ENCODE measurements around the gene HBD. TPM values are rescaled to one million over a fixed set of nuclear protein-coding genes. Genes with fewer than 3 reads are reported as not detected.

Gene HBD
- total and polyA plus RNA-seq, 2 donors = 1.1 to 1.3 TPM

GRCh38 chr11:5239046-5239445 lies 4.8 kb upstream of the HBD start:
- Histone ChIP-seq H3K27ac (ENCODE audit: low read depth in 1 of 2, low read length in 1 of 2) (no peak overlapping the region), H3K4me1 (ENCODE audit: control insufficient read depth in 2 of 2, insufficient read depth in 2 of 2, low read length in 2 of 2) (peaks cover 0 to 4% of the 10 kb centered on the region in 2 donors), H3K9me3 (ENCODE audit: control insufficient read depth in 2 of 2, insufficient read depth in 1 of 2, low read length in 1 of 2) (no peaks in the 10 kb centered on the region), H3K4me3 (ENCODE audit: low read length in 2 of 2) (no peak overlapping the region), H3K27me3 (ENCODE audit: control insufficient read depth in 2 of 2, insufficient read depth in 1 of 2, low read length in 1 of 2) (no peaks in the 10 kb centered on the region), H3K36me3 (ENCODE audit: control insufficient read depth in 2 of 2, insufficient read depth in 2 of 2, low read length in 1 of 2) (no peaks in the 10 kb centered on the region)
- DNase-seq (ENCODE audit: low read depth in 6 of 9, low spot score in 9 of 9) = no peak

GRCh38 chr11:5238486-5238885 lies 4.2 kb upstream of the HBD start:
- Histone ChIP-seq H3K27me3 (ENCODE audit: control insufficient read depth in 2 of 2, insufficient read depth in 1 of 2, low read length in 1 of 2) (no peaks in the 10 kb centered on the region), H3K36me3 (ENCODE audit: control insufficient read depth in 2 of 2, insufficient read depth in 2 of 2, low read length in 1 of 2) (no peaks in the 10 kb centered on the region), H3K4me1 (ENCODE audit: control insufficient read depth in 2 of 2, insufficient read depth in 2 of 2, low read length in 2 of 2) (peaks cover 0 to 7% of the 10 kb centered on the region in 2 donors), H3K9me3 (ENCODE audit: control insufficient read depth in 2 of 2, insufficient read depth in 1 of 2, low read length in 1 of 2) (no peaks in the 10 kb centered on the region), H3K27ac (ENCODE audit: low read depth in 1 of 2, low read length in 1 of 2) (no peak overlapping the region), H3K4me3 (ENCODE audit: low read length in 2 of 2) (no peak overlapping the region)
- no peak for DNase-seq (ENCODE audit: low read depth in 6 of 9, low spot score in 9 of 9)
- 59% methylated on average over 2 of the region's 2 CpGs for WGBS

- Histone ChIP-seq H3K4me1 (ENCODE audit: control insufficient read depth in 2 of 2, insufficient read depth in 2 of 2, low read length in 2 of 2) (peaks cover 0 to 7% of the 10 kb centered on the region in 2 donors), H3K27ac (ENCODE audit: low read depth in 1 of 2, low read length in 1 of 2) (no peak overlapping the region), H3K27me3 (ENCODE audit: control insufficient read depth in 2 of 2, insufficient read depth in 1 of 2, low read length in 1 of 2) (no peaks in the 10 kb centered on the region), H3K36me3 (ENCODE audit: control insufficient read depth in 2 of 2, insufficient read depth in 2 of 2, low read length in 1 of 2) (no peaks in the 10 kb centered on the region), H3K9me3 (ENCODE audit: control insufficient read depth in 2 of 2, insufficient read depth in 1 of 2, low read length in 1 of 2) (no peaks in the 10 kb centered on the region), H3K4me3 (ENCODE audit: low read length in 2 of 2) (no peak overlapping the region)
- 80% methylated on average over 2 of the region's 2 CpGs for WGBS
- DNase-seq (ENCODE audit: low read depth in 6 of 9, low spot score in 9 of 9) = no peak
Measured at GRCh38 chr11:5237420-5237819, 3.1 kb upstream of the HBD start.

GRCh38 chr11:5235364-5236095 lies 1.2 kb upstream of the HBD start:
- Histone ChIP-seq H3K36me3 (ENCODE audit: control insufficient read depth in 2 of 2, insufficient read depth in 2 of 2, low read length in 1 of 2) (no peaks in the 10 kb centered on the region), H3K27me3 (ENCODE audit: control insufficient read depth in 2 of 2, insufficient read depth in 1 of 2, low read length in 1 of 2) (no peaks in the 10 kb centered on the region), H3K9me3 (ENCODE audit: control insufficient read depth in 2 of 2, insufficient read depth in 1 of 2, low read length in 1 of 2) (no peaks in the 10 kb centered on the region), H3K4me1 (ENCODE audit: control insufficient read depth in 2 of 2, insufficient read depth in 2 of 2, low read length in 2 of 2) (peaks cover 0 to 7% of the 10 kb centered on the region in 2 donors), H3K4me3 (ENCODE audit: low read length in 2 of 2) (no peak overlapping the region), H3K27ac (ENCODE audit: low read depth in 1 of 2, low read length in 1 of 2) (no peak overlapping the region)
- no peak for DNase-seq (ENCODE audit: low read depth in 6 of 9, low spot score in 9 of 9)
- 96% methylated on average over 5 of the region's 5 CpGs for WGBS

GRCh38 chr11:5233307-5233706 lies 976 bp downstream of the HBD start:
- DNase-seq (ENCODE audit: low read depth in 6 of 9, low spot score in 9 of 9) = no peak
- H3K4me1 ChIP-seq (ENCODE audit: control insufficient read depth in 2 of 2, insufficient read depth in 2 of 2, low read length in 2 of 2) = peaks cover 0 to 7% of the 10 kb centered on the region in 2 donors
- no peaks in the 10 kb centered on the region for H3K9me3 ChIP-seq (ENCODE audit: control insufficient read depth in 2 of 2, insufficient read depth in 1 of 2, low read length in 1 of 2)
- H3K4me3 ChIP-seq (ENCODE audit: low read length in 2 of 2) = no peak overlapping the region
- no peak overlapping the region for H3K27ac ChIP-seq (ENCODE audit: low read depth in 1 of 2, low read length in 1 of 2)
- WGBS = 96% methylated on average over 1 of the region's 1 CpG
- no peaks in the 10 kb centered on the region for H3K36me3 ChIP-seq (ENCODE audit: control insufficient read depth in 2 of 2, insufficient read depth in 2 of 2, low read length in 1 of 2)
- no peaks in the 10 kb centered on the region for H3K27me3 ChIP-seq (ENCODE audit: control insufficient read depth in 2 of 2, insufficient read depth in 1 of 2, low read length in 1 of 2)

- Histone ChIP-seq H3K27me3 (ENCODE audit: control insufficient read depth in 2 of 2, insufficient read depth in 1 of 2, low read length in 1 of 2) (no peaks in the 10 kb centered on the region), H3K4me1 (ENCODE audit: control insufficient read depth in 2 of 2, insufficient read depth in 2 of 2, low read length in 2 of 2) (peaks cover 0 to 7% of the 10 kb centered on the region in 2 donors), H3K4me3 (ENCODE audit: low read length in 2 of 2) (no peak overlapping the region), H3K9me3 (ENCODE audit: control insufficient read depth in 2 of 2, insufficient read depth in 1 of 2, low read length in 1 of 2) (no peaks in the 10 kb centered on the region), H3K36me3 (ENCODE audit: control insufficient read depth in 2 of 2, insufficient read depth in 2 of 2, low read length in 1 of 2) (no peaks in the 10 kb centered on the region), H3K27ac (ENCODE audit: low read depth in 1 of 2, low read length in 1 of 2) (no peak overlapping the region)
- WGBS = 100% methylated on average over 2 of the region's 2 CpGs
- no peak for DNase-seq (ENCODE audit: low read depth in 6 of 9, low spot score in 9 of 9)
Measured at GRCh38 chr11:5232821-5233220, 1.5 kb downstream of the HBD start.

GRCh38 chr11:5232176-5232575 lies 2.1 kb downstream of the HBD start:
- H3K4me1 ChIP-seq (ENCODE audit: control insufficient read depth in 2 of 2, insufficient read depth in 2 of 2, low read length in 2 of 2) = peaks cover 0 to 7% of the 10 kb centered on the region in 2 donors
- H3K36me3 ChIP-seq (ENCODE audit: control insufficient read depth in 2 of 2, insufficient read depth in 2 of 2, low read length in 1 of 2) = no peaks in the 10 kb centered on the region
- H3K9me3 ChIP-seq (ENCODE audit: control insufficient read depth in 2 of 2, insufficient read depth in 1 of 2, low read length in 1 of 2) = no peaks in the 10 kb centered on the region
- DNase-seq (ENCODE audit: low read depth in 6 of 9, low spot score in 9 of 9) = no peak
- 94% methylated on average over 3 of the region's 3 CpGs for WGBS
- no peaks in the 10 kb centered on the region for H3K27me3 ChIP-seq (ENCODE audit: control insufficient read depth in 2 of 2, insufficient read depth in 1 of 2, low read length in 1 of 2)
- H3K4me3 ChIP-seq (ENCODE audit: low read length in 2 of 2) = no peak overlapping the region
- no peak overlapping the region for H3K27ac ChIP-seq (ENCODE audit: low read depth in 1 of 2, low read length in 1 of 2)

GRCh38 chr11:5231111-5231510 lies 3.2 kb downstream of the HBD start:
- DNase-seq (ENCODE audit: low read depth in 6 of 9, low spot score in 9 of 9) = no peak
- no peak overlapping the region for H3K4me3 ChIP-seq (ENCODE audit: low read length in 2 of 2)
- no peaks in the 10 kb centered on the region for H3K27me3 ChIP-seq (ENCODE audit: control insufficient read depth in 2 of 2, insufficient read depth in 1 of 2, low read length in 1 of 2)
- peaks cover 0 to 7% of the 10 kb centered on the region in 2 donors for H3K4me1 ChIP-seq (ENCODE audit: control insufficient read depth in 2 of 2, insufficient read depth in 2 of 2, low read length in 2 of 2)
- 97% methylated on average over 2 of the region's 2 CpGs for WGBS
- no peak overlapping the region for H3K27ac ChIP-seq (ENCODE audit: low read depth in 1 of 2, low read length in 1 of 2)
- no peaks in the 10 kb centered on the region for H3K9me3 ChIP-seq (ENCODE audit: control insufficient read depth in 2 of 2, insufficient read depth in 1 of 2, low read length in 1 of 2)
- H3K36me3 ChIP-seq (ENCODE audit: control insufficient read depth in 2 of 2, insufficient read depth in 2 of 2, low read length in 1 of 2) = no peaks in the 10 kb centered on the region

GRCh38 chr11:5230266-5230665 lies 4.0 kb downstream of the HBD start:
- Histone ChIP-seq H3K27me3 (ENCODE audit: control insufficient read depth in 2 of 2, insufficient read depth in 1 of 2, low read length in 1 of 2) (no peaks in the 10 kb centered on the region), H3K36me3 (ENCODE audit: control insufficient read depth in 2 of 2, insufficient read depth in 2 of 2, low read length in 1 of 2) (no peaks in the 10 kb centered on the region), H3K9me3 (ENCODE audit: control insufficient read depth in 2 of 2, insufficient read depth in 1 of 2, low read length in 1 of 2) (no peaks in the 10 kb centered on the region), H3K27ac (ENCODE audit: low read depth in 1 of 2, low read length in 1 of 2) (no peak overlapping the region), H3K4me1 (ENCODE audit: control insufficient read depth in 2 of 2, insufficient read depth in 2 of 2, low read length in 2 of 2) (peaks cover 0 to 7% of the 10 kb centered on the region in 2 donors), H3K4me3 (ENCODE audit: low read length in 2 of 2) (no peak overlapping the region)
- DNase-seq (ENCODE audit: low read depth in 6 of 9, low spot score in 9 of 9) = no peak
- 96% methylated on average over 1 of the region's 1 CpG for WGBS

All from thymus (tissue), 11 donors.